ENCODE data around the gene SIPA1L3.

DNA sequence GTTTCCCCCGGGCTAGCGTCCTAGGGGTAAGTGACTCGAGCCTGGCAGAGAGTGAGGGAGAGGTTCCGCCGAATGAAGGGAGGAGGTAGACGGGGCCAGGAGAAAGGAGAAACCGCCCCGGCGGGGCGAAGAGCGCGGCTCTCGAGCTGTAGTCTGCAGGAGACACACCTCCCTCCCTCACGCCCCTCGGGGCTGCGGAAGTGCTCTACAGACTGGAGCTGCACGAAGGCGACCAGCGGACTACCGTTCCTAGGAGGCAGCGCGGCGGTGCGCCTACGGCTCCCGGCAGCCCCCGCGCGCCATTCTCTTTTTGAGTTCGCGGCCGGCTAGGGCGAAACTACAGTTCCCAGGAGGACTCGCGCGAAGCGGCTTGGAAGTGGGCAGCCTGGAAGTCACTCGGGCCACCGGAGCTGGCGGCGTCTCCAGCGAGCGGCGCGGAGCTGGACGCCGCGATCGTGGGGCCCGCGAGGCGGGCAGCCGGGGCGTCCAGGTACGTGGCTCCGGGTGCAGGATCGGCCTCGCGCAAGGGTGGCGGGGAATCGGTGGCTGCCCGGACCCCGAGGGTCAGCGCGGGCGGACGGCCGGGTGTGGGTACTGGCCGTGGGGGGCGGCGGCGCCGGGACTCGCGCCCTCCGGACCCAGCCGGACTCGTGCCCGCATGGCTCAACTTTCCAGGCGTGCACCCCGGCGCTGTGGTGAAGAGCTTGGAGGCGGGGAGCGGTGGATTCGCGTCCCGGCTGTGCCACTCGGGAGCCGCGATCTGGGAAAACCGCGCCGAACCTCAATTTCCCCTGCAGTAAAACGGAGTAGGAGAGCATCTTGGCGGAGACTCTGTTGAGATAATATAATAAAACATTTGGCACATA is at the start of gene SIPA1L3:
- TF ChIP-seq, protein P1, sequence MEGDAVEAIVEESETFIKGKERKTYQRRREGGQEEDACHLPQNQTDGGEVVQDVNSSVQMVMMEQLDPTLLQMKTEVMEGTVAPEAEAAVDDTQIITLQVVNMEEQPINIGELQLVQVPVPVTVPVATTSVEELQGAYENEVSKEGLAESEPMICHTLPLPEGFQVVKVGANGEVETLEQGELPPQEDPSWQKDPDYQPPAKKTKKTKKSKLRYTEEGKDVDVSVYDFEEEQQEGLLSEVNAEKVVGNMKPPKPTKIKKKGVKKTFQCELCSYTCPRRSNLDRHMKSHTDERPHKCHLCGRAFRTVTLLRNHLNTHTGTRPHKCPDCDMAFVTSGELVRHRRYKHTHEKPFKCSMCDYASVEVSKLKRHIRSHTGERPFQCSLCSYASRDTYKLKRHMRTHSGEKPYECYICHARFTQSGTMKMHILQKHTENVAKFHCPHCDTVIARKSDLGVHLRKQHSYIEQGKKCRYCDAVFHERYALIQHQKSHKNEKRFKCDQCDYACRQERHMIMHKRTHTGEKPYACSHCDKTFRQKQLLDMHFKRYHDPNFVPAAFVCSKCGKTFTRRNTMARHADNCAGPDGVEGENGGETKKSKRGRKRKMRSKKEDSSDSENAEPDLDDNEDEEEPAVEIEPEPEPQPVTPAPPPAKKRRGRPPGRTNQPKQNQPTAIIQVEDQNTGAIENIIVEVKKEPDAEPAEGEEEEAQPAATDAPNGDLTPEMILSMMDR (IDR thresholded peaks at IDR 0.05; ENCODE audit: insufficient read depth, low read length, poor library complexity, severe bottlenecking): no peak
- no peak for TF ChIP-seq EZH2phosphoT487 (conservative IDR thresholded peaks at IDR 0.05; ENCODE audit: low read length)

All from SU-DHL-6 (cell line).